Neutrophil (primary cell): ENCODE results near the gene SLK.

Experiments
- H3K27ac ChIP-seq: fragments of 200-600 bp; sonication (generic); 2 replicates; pipeline ENCODE4 v1.5.1; 2016; ENCODE audit warnings: mild to moderate bottlenecking, moderate library complexity
- H3K27me3 ChIP-seq: fragments of 200-600 bp; sonication (generic); 2 replicates; pipeline ENCODE4 v1.6.0; 2016; ENCODE audit warnings: mild to moderate bottlenecking
- H3K36me3 ChIP-seq: fragments of 200-600 bp; sonication (generic); 2 replicates; pipeline ENCODE4 v1.5.1; 2017
- H3K4me1 ChIP-seq, 2 experiments: fragments of 200-600 bp in 1 of 2; sonication (generic) in 1 of 2; 1 replicate in 1 of 2; 2 replicates in 1 of 2; pipeline versions ENCODE4 v1.5.1 to v1.6.1; 2013 to 2016; ENCODE audit warnings: low read depth in 1 of 2, low read length in 1 of 2, mild to moderate bottlenecking in 1 of 2, moderate library complexity in 1 of 2; ENCODE audit not compliant: control insufficient read depth in 1 of 2, insufficient read depth in 1 of 2
- H3K4me3 ChIP-seq, 2 experiments: fragments of 200-600 bp in 1 of 2; sonication (generic) in 1 of 2; 1 replicate in 1 of 2; 2 replicates in 1 of 2; pipeline ENCODE4 v1.5.1; 2013 to 2016; ENCODE audit warnings: low read depth in 1 of 2, low read length in 1 of 2, mild to moderate bottlenecking in 1 of 2, moderate library complexity in 1 of 2
- H3K9me3 ChIP-seq: fragments of 200-600 bp; sonication (generic); 2 replicates; pipeline ENCODE4 v1.5.1; 2016
- TF ChIP-seq, protein P1 (sequence below): fragments of 200-600 bp; sonication (generic); IDR thresholded peaks from 2 replicates; pipeline ENCODE4 v1.5.1; 2016; ENCODE audit warnings: antibody characterized with exemption

The SLK gene

DNA sequence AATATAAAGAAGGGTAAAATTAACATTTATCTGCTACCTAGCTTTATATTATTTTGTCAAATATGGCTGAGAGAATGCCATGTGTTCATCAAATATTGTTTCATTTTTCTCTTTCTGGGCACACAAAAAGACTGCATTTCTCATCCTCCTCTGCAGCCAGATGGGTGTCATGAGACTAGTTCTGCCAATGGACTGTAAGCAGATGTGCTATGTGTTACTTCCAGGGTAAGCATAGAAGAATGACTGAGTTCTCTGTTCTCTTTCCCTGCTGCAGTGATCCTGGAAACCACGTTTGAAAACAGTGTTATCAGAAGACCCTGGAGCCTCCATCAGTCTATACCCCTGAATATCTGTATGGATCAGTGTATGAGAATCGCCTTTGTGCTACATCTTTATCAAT lies 24.1 kb upstream of the SLK start:
- Histone ChIP-seq H3K4me3 (no peak overlapping the region), H3K27ac (no peak overlapping the region), H3K27me3 (no peaks in the 10 kb centered on the region), H3K36me3 (no peaks in the 10 kb centered on the region), H3K4me1 (no peaks in the 10 kb centered on the region), H3K9me3 (no peaks in the 10 kb centered on the region)
- TF ChIP-seq, protein P1, sequence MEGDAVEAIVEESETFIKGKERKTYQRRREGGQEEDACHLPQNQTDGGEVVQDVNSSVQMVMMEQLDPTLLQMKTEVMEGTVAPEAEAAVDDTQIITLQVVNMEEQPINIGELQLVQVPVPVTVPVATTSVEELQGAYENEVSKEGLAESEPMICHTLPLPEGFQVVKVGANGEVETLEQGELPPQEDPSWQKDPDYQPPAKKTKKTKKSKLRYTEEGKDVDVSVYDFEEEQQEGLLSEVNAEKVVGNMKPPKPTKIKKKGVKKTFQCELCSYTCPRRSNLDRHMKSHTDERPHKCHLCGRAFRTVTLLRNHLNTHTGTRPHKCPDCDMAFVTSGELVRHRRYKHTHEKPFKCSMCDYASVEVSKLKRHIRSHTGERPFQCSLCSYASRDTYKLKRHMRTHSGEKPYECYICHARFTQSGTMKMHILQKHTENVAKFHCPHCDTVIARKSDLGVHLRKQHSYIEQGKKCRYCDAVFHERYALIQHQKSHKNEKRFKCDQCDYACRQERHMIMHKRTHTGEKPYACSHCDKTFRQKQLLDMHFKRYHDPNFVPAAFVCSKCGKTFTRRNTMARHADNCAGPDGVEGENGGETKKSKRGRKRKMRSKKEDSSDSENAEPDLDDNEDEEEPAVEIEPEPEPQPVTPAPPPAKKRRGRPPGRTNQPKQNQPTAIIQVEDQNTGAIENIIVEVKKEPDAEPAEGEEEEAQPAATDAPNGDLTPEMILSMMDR, result no peak

DNA sequence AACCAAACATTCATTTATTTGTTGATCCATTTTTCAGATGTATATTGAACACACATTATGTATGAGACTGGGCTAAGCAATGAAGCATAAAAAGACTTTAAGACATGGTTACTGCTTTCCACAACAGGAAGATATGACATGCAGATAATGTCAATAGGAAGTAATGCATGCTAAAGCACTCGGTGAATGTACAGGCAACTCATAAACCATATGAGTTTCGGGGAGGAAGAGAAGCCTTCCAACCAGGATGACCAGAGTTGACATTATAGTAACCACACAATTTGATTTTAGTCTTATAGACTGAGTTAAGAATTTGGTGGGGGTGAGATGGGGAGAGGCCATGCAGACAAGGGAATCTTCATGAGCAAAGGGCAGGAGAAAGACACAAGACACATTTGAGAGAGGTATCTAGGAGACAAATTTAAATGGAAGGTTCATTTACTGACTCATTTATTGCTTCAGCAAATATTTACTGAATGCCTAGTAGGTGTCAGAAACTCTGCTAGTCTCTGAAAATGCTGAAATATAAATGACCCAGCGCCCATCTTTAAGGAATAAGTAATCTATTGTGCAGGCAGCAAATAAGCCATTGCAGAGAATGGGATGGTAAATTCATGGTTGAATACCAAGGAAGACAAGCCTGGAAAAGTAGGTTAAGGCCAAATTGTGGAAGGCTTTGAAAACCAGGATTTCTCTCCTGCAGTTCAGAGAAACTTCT lies 19.0 kb upstream of the SLK start:
- no peak overlapping the region for H3K4me3 ChIP-seq
- H3K27ac ChIP-seq, result no peak overlapping the region
- TF ChIP-seq, protein P1, result no peak
- H3K27me3 ChIP-seq, result no peaks in the 10 kb centered on the region
- H3K9me3 ChIP-seq, result no peaks in the 10 kb centered on the region
- no peaks in the 10 kb centered on the region for H3K36me3 ChIP-seq
- no peaks in the 10 kb centered on the region for H3K4me1 ChIP-seq

DNA sequence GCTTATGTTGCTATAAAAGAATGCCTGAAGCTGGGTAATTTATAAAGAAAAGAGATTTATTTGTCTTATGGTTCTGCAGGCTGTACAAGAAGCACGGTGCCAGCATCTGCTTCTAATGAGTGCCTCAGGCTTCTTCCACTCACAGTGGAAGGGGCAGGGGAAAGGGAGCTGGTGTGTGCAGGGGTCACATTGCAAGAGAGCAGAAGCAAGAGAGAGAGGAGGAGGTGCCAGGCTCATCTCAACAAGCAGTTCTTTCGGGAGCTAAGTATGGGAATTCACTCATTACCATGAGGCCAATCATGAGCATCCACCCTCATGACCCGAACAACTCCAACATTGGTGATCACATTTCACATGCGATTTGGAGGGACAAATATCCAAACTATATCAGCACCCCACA lies 17.2 kb upstream of the SLK start:
- TF ChIP-seq, protein P1, result no peak
- Histone ChIP-seq H3K9me3 (no peaks in the 10 kb centered on the region), H3K4me3 (no peak overlapping the region), H3K4me1 (no peaks in the 10 kb centered on the region), H3K36me3 (no peaks in the 10 kb centered on the region), H3K27me3 (no peaks in the 10 kb centered on the region), H3K27ac (no peak overlapping the region)

DNA sequence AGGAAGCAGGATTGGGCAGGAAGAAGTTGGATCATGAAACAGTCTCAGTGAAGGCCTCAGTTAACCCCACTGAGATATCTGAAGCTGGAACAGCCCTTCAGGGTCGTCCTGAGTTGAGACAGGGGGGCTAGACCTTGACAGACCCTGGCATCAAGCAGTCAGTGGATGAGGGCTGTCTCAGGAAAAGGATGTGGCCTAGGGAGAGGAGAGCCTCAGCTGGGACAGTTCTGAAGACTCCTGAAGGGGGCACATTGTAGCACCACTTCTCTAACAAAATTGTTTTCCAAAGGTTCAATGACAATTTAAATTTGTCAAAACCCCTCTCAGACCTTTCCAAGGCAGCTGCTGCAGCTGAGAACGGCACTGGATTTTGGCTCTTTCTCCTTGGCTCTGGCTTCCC lies 15.8 kb upstream of the SLK start:
- Histone ChIP-seq H3K36me3 (no peaks in the 10 kb centered on the region), H3K27me3 (no peaks in the 10 kb centered on the region), H3K9me3 (no peaks in the 10 kb centered on the region), H3K27ac (no peak overlapping the region), H3K4me3 (no peak overlapping the region), H3K4me1 (no peaks in the 10 kb centered on the region)
- TF ChIP-seq, protein P1, result no peak

DNA sequence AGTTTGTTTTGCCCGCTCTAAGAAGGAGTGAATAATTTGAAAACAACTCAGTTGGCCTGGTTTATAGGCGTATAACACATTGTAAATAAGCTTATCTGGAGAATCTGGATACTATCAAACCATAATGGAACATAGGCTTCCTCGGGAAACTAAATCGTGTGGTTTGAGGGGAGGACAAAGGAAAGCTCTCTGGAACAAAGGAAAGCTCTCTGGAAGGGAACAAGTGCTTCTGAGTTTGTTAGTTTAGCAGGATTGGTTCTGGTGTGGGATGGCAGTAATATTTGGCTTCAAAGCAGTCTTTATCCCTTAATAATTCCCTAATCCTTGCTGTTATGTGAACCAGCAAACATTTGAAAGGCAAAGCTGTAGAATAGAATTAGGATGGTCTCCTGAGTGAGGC lies 15.0 kb upstream of the SLK start:
- TF ChIP-seq, protein P1, result no peak
- no peak overlapping the region for H3K4me3 ChIP-seq
- no peaks in the 10 kb centered on the region for H3K4me1 ChIP-seq
- no peak overlapping the region for H3K27ac ChIP-seq
- no peaks in the 10 kb centered on the region for H3K36me3 ChIP-seq
- H3K9me3 ChIP-seq, result no peaks in the 10 kb centered on the region
- H3K27me3 ChIP-seq, result no peaks in the 10 kb centered on the region
